OCI-LY1 (cell line): Measurements from ENCODE around the gene RPL28.

ENCODE experiments used
- EZH2 ChIP-seq: fragments of 200-600 bp; sonication (generic), shearing (Covaris generic); IDR thresholded peaks from 2 replicates; pipeline ENCODE4 v1.8.0; 2017; ENCODE audit warnings: borderline replicate concordance, mixed run types, mild to moderate bottlenecking, antibody characterized with exemption, low read length, moderate library complexity, mixed read lengths
- TF ChIP-seq, protein P1 (sequence below): fragments of 200-600 bp; sonication (generic), shearing (Covaris generic); IDR thresholded peaks from 2 replicates; pipeline ENCODE4 v1.5.1; 2017; ENCODE audit warnings: mild to moderate bottlenecking, antibody characterized with exemption, low read length, moderate library complexity, mixed read lengths

DNA sequence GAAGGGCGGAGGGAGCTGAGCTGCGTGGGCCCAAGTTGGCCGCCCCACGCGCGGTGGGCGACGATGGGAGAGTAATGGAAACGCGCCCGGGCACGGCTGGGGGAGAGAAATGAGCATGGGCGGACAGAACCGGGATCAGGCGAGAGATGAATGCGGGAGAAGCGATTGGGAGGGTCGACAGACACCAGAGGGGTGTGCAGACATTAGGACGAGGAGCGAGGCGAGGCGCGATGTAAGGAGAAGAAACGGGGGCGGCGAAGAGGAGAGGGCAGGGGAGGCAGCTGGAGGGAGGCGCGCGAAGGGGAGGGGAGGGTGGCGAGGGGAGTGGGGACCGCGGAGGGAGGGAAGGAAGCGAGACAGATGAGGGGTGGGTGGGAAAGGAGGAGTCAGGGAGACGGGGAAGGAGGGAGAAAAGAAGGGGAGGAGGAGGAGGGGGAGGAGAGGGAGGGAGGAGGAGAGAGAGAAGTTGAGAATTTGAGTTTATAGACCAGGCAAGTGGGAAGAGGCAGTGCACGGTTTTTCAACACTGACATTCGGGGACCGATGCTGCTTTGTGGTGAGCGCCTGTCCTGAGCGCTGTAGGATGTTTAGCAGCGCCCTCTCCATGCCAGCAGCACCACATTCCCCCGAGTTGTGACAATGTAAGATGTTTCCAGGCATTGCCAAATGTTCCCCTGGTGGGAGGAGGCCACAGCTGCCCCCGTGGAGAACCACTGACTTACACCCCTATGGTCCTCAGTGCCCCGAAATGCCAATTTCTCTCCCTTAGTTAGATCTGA lies 57.5 kb downstream of the RPL28 start, which contains the start of gene SHISA7:
- TF ChIP-seq, protein P1, sequence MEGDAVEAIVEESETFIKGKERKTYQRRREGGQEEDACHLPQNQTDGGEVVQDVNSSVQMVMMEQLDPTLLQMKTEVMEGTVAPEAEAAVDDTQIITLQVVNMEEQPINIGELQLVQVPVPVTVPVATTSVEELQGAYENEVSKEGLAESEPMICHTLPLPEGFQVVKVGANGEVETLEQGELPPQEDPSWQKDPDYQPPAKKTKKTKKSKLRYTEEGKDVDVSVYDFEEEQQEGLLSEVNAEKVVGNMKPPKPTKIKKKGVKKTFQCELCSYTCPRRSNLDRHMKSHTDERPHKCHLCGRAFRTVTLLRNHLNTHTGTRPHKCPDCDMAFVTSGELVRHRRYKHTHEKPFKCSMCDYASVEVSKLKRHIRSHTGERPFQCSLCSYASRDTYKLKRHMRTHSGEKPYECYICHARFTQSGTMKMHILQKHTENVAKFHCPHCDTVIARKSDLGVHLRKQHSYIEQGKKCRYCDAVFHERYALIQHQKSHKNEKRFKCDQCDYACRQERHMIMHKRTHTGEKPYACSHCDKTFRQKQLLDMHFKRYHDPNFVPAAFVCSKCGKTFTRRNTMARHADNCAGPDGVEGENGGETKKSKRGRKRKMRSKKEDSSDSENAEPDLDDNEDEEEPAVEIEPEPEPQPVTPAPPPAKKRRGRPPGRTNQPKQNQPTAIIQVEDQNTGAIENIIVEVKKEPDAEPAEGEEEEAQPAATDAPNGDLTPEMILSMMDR, result no peak
- no peak for TF ChIP-seq EZH2
